ENCODE results near the gene SYCP2.

The SYCP2 gene

GRCh38 chr20:59940129-59940955, 6.9 kb upstream of the SYCP2 start, which contains the start of the genes FAM217B and PPP1R3D:
Gene FAM217B, plus strand, starts transcription at chr20:59940389. Its CDS starts 3,555 bp downstream, at chr20:59943944.
Gene PPP1R3D, minus strand, starts transcription at chr20:59940305. Its CDS starts 374 bp downstream, at chr20:59939931.
- peak; percentile 78 to 81 for DNase-seq

- no peak for DNase-seq
Observed at GRCh38 chr20:59939879-59940128, 6.4 kb upstream of the SYCP2 start.

DNA sequence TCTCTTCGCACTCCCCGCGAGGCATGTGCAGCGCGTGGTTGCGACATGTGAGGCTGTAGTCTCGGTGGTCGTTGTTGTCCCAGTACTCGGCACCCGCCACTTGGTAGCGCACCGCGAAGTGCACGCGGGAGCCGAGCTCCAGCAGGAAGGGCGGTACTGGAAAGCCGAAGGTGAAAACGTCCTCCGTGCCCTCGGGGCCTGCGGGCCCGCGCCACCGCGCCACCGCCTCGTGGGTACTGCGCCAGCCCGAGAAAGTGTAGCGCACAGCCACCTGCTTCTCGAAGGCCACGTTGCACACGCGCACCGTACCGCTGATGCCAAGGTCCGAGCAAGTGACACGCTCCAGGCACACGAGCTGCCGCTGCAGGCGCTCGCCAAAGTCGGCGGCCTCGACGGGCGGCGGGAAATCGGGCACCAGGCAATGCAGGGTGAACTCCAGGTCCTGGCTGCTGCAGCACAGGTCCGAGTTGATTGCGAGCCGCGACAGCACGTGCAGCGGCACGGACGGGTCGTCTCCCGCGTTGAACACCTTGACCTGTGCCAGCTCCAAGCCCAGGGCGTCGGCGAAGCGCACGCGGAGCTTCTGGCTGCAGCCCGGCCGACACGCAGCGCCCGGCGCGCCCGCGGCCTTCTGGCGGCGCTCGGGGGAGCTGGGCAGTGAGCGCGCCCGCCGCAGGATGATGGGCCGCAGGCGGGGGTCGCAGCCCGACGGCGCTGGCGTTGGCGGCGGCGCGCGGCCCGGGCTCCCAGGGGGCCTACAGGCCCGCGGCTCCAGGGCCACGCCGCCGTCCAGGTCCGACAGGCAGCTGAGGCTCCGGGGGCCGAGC, 5.8 kb upstream of the SYCP2 start:
- no peak for DNase-seq

DNA sequence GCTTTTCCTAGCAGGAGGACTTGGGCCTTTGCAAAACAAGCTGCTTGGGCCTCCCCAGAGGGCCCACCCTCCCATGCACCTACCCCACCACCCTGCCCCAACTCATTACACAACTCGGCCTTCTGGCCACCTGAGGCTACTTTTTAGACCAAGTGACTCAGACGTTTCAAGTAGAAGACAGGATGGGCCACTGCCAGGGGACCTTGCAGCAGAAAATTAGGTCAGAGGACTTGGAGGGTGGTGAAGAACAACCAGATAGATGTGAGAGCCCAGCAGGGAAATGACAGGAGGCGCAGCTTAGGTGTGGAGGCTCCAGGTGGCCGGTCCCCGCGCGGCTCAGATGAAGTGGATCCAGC, 5.2 kb upstream of the SYCP2 start:
- DNase-seq = no peak

- no peak for DNase-seq
Observed at GRCh38 chr20:59938221-59938620, 4.8 kb upstream of the SYCP2 start.

DNA sequence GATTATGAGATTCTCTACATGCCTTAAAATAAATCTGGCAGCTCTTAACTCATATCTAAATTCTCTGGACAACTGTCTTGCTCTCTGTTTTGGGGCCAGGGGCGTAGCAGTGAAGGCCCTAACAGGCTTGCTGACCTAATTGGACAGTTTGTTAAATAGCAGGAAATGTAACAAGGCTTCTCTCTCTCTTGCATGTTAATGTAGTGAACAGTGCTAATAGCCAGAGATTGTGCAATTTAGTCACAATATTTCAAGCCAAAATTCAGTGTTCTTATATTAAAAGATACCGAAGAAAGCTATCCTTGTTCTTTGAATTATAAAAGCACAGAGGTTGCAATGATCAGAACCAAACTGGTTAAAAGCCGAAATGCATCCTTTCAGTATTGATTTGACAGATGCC, 3.7 kb upstream of the SYCP2 start:
- DNase-seq = no peak

DNA sequence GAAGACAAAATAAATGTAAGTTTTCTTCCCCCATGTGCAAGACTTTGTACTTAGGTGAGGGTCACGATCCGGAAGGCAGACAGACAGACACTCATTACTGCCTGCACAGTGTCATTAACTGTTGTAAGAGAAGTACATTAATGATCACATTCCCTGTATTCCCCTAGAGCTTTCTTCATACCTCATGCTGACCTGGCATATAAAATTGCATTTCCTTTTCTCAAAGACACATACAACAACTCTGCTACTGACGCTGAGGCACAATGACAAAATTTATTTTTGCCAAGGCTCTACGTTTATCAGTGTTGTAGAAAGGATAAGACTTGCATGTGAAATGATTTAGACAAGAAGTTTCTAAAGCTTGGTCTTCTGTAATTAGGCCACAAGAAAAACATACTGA, 3.0 kb upstream of the SYCP2 start:
- no peak for DNase-seq

DNA sequence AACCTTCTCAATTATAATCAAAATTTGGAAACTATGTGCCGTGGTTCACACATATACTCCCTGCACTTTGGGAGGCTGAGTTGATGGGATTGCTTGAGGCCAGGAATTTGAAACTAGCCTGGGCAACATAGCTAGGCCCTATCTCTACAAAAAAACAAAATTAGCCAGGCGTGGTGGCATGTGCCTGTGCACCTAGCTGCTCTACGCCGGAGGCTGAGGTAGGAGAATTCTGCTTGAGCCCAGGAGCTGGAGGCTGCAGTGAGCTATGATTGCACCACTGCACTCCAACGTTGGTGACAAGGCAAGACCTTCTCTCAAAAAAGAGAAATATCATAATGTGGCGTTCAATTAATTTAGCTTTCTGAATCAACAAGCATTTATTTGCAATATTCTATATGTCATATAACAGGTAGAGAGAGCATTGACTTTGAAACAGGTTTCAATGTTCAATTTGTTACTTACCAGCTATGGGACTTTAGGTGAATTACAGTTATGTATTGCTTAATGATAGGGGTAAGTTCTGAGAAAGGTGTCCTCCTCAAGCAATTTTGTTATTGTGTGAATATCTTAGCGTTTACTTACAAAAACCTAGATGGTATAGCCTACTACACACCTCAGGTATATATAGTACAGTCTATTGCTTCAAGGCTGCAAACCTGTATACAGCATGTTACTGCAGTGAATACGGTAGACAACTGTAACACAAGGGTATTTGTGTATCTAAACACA, 2.2 kb upstream of the SYCP2 start:
- no peak for DNase-seq

GRCh38 chr20:59933849-59934585, 580 bp upstream of the SYCP2 start:
- peak; percentile 68 to 72 for DNase-seq

GRCh38 chr20:59932616-59933295, 681 bp downstream of the SYCP2 start:
- no peak for DNase-seq

DNA sequence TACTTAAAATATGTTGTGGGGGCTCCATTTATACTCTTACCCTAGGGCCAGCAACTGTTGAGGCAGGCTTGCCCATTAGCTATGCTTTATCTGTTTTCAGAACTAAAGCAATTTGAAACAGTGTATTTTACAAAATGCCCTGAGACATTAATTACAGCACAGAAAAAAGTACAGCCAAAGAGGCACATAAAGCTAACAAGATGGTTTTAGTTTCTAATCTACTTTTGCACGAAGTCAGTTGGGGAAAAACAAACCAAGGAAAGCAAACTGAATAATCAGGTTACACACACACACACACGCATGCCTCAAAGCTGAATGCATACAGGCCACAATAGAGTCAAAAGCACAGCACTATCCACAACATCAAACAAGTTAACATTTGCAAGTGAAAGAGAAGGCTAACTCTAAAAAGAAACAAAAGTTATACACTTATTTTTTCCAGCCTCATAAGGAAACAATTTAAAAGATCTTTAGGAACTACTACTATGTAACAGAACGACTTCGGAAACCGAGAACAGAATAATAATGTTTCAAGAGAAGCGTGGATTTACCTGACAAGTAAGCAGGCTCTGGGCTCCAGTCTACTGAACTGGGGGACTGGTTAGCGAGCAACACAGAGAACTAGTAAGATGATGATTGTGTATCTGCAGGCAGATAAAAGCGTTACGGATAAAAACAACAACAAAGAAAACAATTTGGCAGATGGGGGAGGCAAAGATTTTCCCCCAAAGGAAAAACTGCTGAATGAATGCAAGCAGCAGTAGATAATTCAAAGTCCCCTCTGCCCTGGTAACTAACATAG, 1.7 kb downstream of the SYCP2 start:
- DNase-seq = no peak

GRCh38 chr20:59925899-59926298, 7.5 kb downstream of the SYCP2 start:
- DNase-seq = no peak

GRCh38 chr20:59925359-59925758, 8.1 kb downstream of the SYCP2 start:
- no peak for DNase-seq

GRCh38 chr20:59923514-59923913, 9.9 kb downstream of the SYCP2 start:
- DNase-seq = no peak

GRCh38 chr20:59920944-59921343, 12.5 kb downstream of the SYCP2 start:
- no peak for DNase-seq

GRCh38 chr20:59912609-59913008, 20.8 kb downstream of the SYCP2 start:
- no peak for DNase-seq

GRCh38 chr20:59911041-59911440, 22.4 kb downstream of the SYCP2 start:
- no peak for DNase-seq

DNA sequence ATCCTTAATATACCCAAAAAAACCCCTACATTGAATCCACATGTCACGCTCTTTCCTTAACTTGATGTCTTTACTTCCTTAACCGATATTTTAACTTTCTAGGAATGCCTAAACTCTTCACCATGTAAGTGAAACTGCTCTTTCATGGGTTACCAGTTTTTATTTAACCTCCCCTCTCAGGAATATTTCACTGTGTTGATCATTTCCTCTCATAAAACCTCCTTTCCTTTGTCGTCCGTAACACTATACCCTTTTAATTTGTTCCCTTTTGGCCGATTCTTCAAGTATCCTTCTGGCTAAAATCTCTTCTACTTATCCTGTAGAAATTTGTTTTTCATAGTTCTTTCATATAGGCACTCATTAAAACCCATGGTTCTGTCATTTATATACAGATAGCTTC, 24.6 kb downstream of the SYCP2 start:
- DNase-seq = no peak

DNA sequence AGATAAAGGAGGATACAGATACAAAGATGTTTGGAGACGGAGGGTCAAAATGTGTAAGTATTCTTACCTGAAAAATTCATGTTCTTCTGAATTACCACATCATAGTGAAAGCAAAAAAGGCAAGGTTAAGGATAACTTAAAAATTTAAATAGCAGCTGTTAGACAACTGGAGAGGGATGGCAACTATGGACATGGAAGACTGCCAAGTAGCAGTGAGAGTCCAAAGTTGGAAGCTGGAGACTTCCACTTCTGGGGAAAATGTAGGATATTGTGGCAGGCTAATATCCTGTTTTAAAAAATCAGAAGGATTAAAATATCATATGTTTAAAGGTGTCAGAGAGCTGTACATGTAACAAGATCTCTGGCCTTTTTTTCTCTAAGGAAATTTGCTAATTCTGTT, 29.8 kb downstream of the SYCP2 start:
- DNase-seq = no peak

DNA sequence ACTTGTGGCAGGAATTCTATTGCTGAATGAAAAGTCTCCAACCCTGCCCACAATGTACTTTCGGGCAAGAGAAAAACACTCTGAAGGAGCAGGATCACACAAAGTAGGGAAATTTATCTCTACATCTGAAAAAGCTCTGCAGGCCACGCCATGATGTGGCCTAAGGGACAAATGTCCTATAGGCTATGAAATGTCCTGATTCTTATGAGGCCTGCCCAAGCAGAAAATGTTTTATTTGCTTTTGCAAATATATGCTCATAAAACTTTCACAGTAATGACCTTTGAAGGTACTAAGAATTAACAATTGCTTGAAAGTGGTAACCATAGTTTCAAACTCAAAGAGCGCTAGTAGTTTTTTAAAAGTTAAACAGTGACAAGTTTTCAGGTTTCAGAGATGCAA, 31.0 kb downstream of the SYCP2 start:
- no peak for DNase-seq

DNA sequence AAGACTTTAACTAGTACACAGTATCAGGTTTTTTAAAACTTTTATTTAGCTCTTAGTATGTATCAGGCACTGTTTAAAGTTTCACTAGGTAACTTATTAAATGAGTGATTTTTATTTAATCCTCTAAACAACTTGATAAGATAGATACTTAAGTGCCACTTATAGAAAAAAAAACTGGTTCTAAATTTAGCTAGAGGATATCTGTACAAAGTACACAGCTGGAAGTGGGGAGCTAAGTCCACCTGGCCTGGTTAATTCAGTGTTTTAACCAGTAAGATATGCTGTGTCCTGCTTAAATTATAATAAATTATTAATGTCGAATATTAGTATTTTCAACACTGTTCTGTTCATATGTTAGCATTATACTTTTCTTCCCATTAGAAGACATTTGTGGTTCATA, 37.5 kb downstream of the SYCP2 start:
- no peak for DNase-seq

DNA sequence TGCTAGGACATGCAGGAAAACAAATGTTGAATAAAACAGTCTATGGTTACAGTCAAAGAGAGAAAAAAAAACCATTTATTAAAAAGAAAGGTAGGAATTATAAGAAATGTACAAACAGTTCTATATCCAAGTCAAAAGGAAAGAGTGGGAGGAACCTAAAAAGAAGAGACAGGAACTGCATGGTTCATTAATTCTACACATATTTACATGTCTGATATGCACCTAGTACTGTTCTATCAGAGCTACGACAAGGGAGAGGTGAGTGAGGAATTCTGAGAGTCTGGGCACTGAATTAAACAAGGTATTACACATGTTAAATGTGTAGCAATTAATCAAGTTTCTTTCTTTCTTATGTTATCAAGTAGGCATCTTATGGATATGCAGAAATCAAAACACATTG, 41.9 kb downstream of the SYCP2 start:
- no peak for DNase-seq
